ENCODE data around the gene LENG9. TPM values are rescaled to one million over a fixed set of nuclear protein-coding genes. Genes with fewer than 3 reads are reported as not detected.

Gene LENG9
- total RNA-seq, 2 experiments from 2014 or later: 1.8 to 6.0 TPM

- H3K9me3 ChIP-seq (ENCODE audit: low read length): no peaks in the 10 kb centered on the region
- H4K20me1 ChIP-seq (ENCODE audit: insufficient read depth, low read length): no peaks in the 10 kb centered on the region
- H3K4me2 ChIP-seq (ENCODE audit: low read length): no peak overlapping the region
- BruUV-seq (replicated peaks): no TSS peak
- peaks cover 7% of the 10 kb centered on the region for H3K4me1 ChIP-seq (ENCODE audit: insufficient read depth, low read length, poor library complexity, severe bottlenecking)
- no peaks in the 10 kb centered on the region for H3K79me2 ChIP-seq (ENCODE audit: insufficient read depth, low read depth, low read length)
- no peak overlapping the region for H2AFZ ChIP-seq (ENCODE audit: low read length)
- CTCF ChIA-PET (ENCODE audit: unreplicated experiment): interaction anchor here (0.6 kb wide), 1 partner anchor 244 kb away, joined by 3 read pairs; no protein-coding TSS in a partner anchor
- H3K9me2 ChIP-seq (ENCODE audit: insufficient read depth, low read length): no peaks in the 10 kb centered on the region
- POLR2A ChIA-PET: no interaction called here
- H3K4me3 ChIP-seq (ENCODE audit: low read depth, low read length, poor library complexity, severe bottlenecking): no peak overlapping the region
- intact Hi-C loops (cut with micrococcal nuclease; ENCODE audit: unreplicated experiment): no loop called here
- DNase-seq (ENCODE audit: low spot score): peak; percentile 26
- TF ChIP-seq CTCF (conservative IDR thresholded peaks at IDR 0.05; ENCODE audit: low read length) (peak; percentile 41; the same call in 1 of the 2 replicates), EZH2phosphoT487 (IDR thresholded peaks at IDR 0.05; ENCODE audit: borderline replicate concordance, low read depth, low read length) (no peak)
- H3K36me3 ChIP-seq (ENCODE audit: insufficient read depth, low read length): no peaks in the 10 kb centered on the region
- H3K27ac ChIP-seq (ENCODE audit: low read depth, low read length, poor library complexity, severe bottlenecking): no peak overlapping the region
Measured at GRCh38 chr19:54430306-54431254, 33.0 kb downstream of the LENG9 start.

DNA sequence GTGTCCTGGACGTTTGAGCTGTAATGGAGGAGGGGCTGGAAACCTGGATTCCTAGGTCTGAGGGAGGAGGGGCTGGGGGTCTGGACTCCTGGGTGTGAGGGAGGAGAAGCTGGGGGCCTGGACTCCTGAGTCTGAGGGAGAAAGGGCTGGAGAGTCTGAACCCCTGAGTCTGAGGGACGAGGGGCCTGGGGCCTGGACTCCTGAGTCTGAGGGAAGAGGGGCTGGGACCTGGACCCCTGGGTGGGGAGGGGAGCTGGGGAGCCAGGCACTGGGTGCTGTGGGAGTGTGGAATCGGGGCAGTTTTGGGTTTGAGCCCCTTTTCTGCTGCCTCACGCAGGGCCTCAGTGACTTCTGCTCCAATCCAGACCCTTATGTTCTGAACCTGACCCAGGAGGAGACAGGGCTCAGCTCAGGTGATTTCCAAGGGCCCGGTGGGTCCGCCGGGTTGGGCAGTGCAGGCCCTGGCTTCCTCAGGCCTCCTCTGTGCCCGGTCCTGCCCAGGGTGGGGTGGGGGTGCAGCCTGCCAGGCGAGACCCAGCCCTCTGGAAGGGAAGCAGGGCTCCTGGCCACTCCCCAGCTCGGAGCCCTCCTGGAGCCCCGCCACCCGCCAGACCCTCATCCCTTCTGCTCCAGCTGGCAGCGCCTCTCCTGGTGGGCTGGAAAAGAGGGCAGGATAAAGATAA is 33.9 kb downstream of the LENG9 start:
- Histone ChIP-seq H3K9me3 (ENCODE audit: low read length) (no peaks in the 10 kb centered on the region), H3K27ac (ENCODE audit: low read depth, low read length, poor library complexity, severe bottlenecking) (no peak overlapping the region), H2AFZ (ENCODE audit: low read length) (no peak overlapping the region), H3K79me2 (ENCODE audit: insufficient read depth, low read depth, low read length) (no peaks in the 10 kb centered on the region), H4K20me1 (ENCODE audit: insufficient read depth, low read length) (no peaks in the 10 kb centered on the region), H3K36me3 (ENCODE audit: insufficient read depth, low read length) (no peaks in the 10 kb centered on the region), H3K4me1 (ENCODE audit: insufficient read depth, low read length, poor library complexity, severe bottlenecking) (peaks cover under 1% of the 10 kb centered on the region), H3K4me2 (ENCODE audit: low read length) (no peak overlapping the region), H3K4me3 (ENCODE audit: low read depth, low read length, poor library complexity, severe bottlenecking) (no peak overlapping the region), H3K9me2 (ENCODE audit: insufficient read depth, low read length) (no peaks in the 10 kb centered on the region)
- DNase-seq (ENCODE audit: low spot score): no peak
- no TSS peak for BruUV-seq (replicated peaks)
- POLR2A ChIA-PET: no interaction called here
- intact Hi-C loops (cut with micrococcal nuclease; ENCODE audit: unreplicated experiment): no loop called here
- TF ChIP-seq CTCF (conservative IDR thresholded peaks at IDR 0.05; ENCODE audit: low read length) (no peak), EZH2phosphoT487 (IDR thresholded peaks at IDR 0.05; ENCODE audit: borderline replicate concordance, low read depth, low read length) (no peak)
- CTCF ChIA-PET (ENCODE audit: unreplicated experiment): no interaction called here

- POLR2A ChIA-PET: no interaction called here
- BruUV-seq (replicated peaks): no TSS peak
Measured at GRCh38 chr19:54429176-54429495, 34.4 kb downstream of the LENG9 start.

More at GRCh38 chr19:54429176-54429495, 34.4 kb downstream of the LENG9 start:
- intact Hi-C loops (cut with micrococcal nuclease; ENCODE audit: unreplicated experiment): no loop called here
- no peaks in the 10 kb centered on the region for H3K9me2 ChIP-seq (ENCODE audit: insufficient read depth, low read length)
- H3K4me3 ChIP-seq (ENCODE audit: low read depth, low read length, poor library complexity, severe bottlenecking): no peak overlapping the region
- no peak overlapping the region for H3K4me2 ChIP-seq (ENCODE audit: low read length)
- no peaks in the 10 kb centered on the region for H3K4me1 ChIP-seq (ENCODE audit: insufficient read depth, low read length, poor library complexity, severe bottlenecking)
- H3K79me2 ChIP-seq (ENCODE audit: insufficient read depth, low read depth, low read length): no peaks in the 10 kb centered on the region
- no peak for DNase-seq (ENCODE audit: low spot score)
- no peak overlapping the region for H3K27ac ChIP-seq (ENCODE audit: low read depth, low read length, poor library complexity, severe bottlenecking)
- no peaks in the 10 kb centered on the region for H3K9me3 ChIP-seq (ENCODE audit: low read length)
- H2AFZ ChIP-seq (ENCODE audit: low read length): no peak overlapping the region
- CTCF ChIA-PET (ENCODE audit: unreplicated experiment): no interaction called here
- H3K36me3 ChIP-seq (ENCODE audit: insufficient read depth, low read length): no peaks in the 10 kb centered on the region
- H4K20me1 ChIP-seq (ENCODE audit: insufficient read depth, low read length): no peaks in the 10 kb centered on the region
- TF ChIP-seq CTCF (conservative IDR thresholded peaks at IDR 0.05; ENCODE audit: low read length): no peak
- TF ChIP-seq EZH2phosphoT487 (IDR thresholded peaks at IDR 0.05; ENCODE audit: borderline replicate concordance, low read depth, low read length): no peak
